ENCODE measurements around the gene MED22. TPM values are rescaled to one million over a fixed set of nuclear protein-coding genes. Genes with fewer than 3 reads are reported as not detected.
"Not testable (repeated sequence)": the region's sequence is repeated elsewhere in the genome, so short reads cannot be mapped to it uniquely, and the experiment has no call there.

The MED22 gene
- total RNA-seq, 5 donors from 2014 or later (not counting 1 experiment from before 2014, with no cell fraction given), result 25.9 to 44.8 (median 40.7) TPM

DNA sequence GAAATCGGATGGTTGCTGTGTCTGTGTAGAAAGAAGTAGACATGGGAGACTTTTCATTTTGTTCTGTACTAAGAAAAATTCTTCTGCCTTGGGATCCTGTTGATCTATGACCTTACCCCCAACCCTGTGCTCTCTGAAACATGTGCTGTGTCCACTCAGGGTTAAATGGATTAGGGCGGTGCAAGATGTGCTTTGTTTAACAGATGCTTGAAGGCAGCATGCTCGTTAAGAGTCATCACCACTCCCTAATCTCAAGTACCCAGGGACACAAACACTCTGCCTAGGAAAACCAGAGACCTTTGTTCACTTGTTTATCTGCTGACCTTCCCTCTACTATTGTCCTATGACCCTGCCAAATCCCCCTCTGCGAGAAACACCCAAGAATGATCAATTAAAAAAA is 43.5 kb upstream of the MED22 start:
- ATAC-seq (replicated peaks in 1 of 4); DNase-seq; H3K9me3 ChIP-seq; CTCF ChIA-PET; H3K4me3 Mint-ChIP-seq; H3K27ac Mint-ChIP-seq; H3K27ac ChIP-seq (ENCODE audit: low read length); H3K36me3 ChIP-seq (ENCODE audit: control insufficient read depth in 2 of 2, extremely low read depth in 1 of 2, insufficient read depth in 1 of 2, low read length in 1 of 2); POLR2A ChIA-PET; H3K4me1 ChIP-seq (ENCODE audit: control insufficient read depth in 1 of 2, extremely low read depth in 1 of 2, insufficient read depth in 2 of 2, low read length in 2 of 2); H3K4me1 Mint-ChIP-seq; H3K9me3 Mint-ChIP-seq; H3K4me3 ChIP-seq (ENCODE audit: control insufficient read depth in 1 of 2, extremely low read depth in 1 of 2, low read length in 1 of 2); H3K36me3 Mint-ChIP-seq: not testable (repeated sequence)
- peaks cover 0 to 14% of the 10 kb centered on the region in 2 donors for H3K27me3 Mint-ChIP-seq
- no CpG with 5 or more reads among the region's 4 CpGs for WGBS (ENCODE audit: insufficient coverage)
- peaks cover 0 to 42% of the 10 kb centered on the region in 2 experiments for H3K27me3 ChIP-seq (replicated peaks in 1 of 2; ENCODE audit: control insufficient read depth in 2 of 2, extremely low read depth in 1 of 2, insufficient read depth in 2 of 2, low read length in 1 of 2)

DNA sequence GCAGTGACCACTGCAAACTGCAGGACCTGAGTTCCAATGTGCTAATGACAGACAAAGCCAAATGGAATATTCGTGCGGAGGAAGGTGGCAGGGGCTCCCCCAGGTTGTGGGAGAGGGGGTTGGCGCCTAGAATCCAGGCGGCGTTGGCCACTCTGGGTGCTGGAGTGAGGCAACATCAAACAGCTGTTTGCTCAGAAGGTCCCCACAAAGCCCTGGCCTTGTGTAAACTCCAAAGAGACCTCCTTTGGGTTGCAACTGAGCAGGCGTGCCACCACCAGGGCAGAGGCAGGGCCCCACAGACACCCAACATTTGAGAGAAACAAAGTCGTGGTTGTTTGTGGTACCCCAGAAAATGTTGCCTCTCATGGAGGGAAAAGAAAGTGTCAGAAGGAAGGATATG is 42.8 kb upstream of the MED22 start:
- DNase-seq (no peak), ATAC-seq (replicated peaks in 1 of 4) (no peak)
- Histone ChIP-seq H3K36me3 (ENCODE audit: control insufficient read depth in 2 of 2, extremely low read depth in 1 of 2, insufficient read depth in 1 of 2, low read length in 1 of 2) (no peaks in the 10 kb centered on the region), H3K9me3 (no peaks in the 10 kb centered on the region), H3K27me3 (replicated peaks in 1 of 2; ENCODE audit: control insufficient read depth in 2 of 2, extremely low read depth in 1 of 2, insufficient read depth in 2 of 2, low read length in 1 of 2) (peaks cover 0 to 42% of the 10 kb centered on the region in 2 experiments), H3K4me1 (ENCODE audit: control insufficient read depth in 1 of 2, extremely low read depth in 1 of 2, insufficient read depth in 2 of 2, low read length in 2 of 2) (no peaks in the 10 kb centered on the region), H3K27ac (ENCODE audit: low read length) (no peak overlapping the region), H3K4me3 (ENCODE audit: control insufficient read depth in 1 of 2, extremely low read depth in 1 of 2, low read length in 1 of 2) (no peak overlapping the region)
- no peaks in the 10 kb centered on the region for H3K4me1 Mint-ChIP-seq
- 90% methylated on average over 6 of the region's 7 CpGs for WGBS (ENCODE audit: insufficient coverage)
- POLR2A ChIA-PET, result no interaction called here
- H3K27ac Mint-ChIP-seq, result no peak overlapping the region
- no peaks in the 10 kb centered on the region for H3K9me3 Mint-ChIP-seq
- H3K4me3 Mint-ChIP-seq, result no peak overlapping the region
- CTCF ChIA-PET, result no interaction called here
- peaks cover 0 to 14% of the 10 kb centered on the region in 2 donors for H3K27me3 Mint-ChIP-seq
- no peaks in the 10 kb centered on the region for H3K36me3 Mint-ChIP-seq

DNA sequence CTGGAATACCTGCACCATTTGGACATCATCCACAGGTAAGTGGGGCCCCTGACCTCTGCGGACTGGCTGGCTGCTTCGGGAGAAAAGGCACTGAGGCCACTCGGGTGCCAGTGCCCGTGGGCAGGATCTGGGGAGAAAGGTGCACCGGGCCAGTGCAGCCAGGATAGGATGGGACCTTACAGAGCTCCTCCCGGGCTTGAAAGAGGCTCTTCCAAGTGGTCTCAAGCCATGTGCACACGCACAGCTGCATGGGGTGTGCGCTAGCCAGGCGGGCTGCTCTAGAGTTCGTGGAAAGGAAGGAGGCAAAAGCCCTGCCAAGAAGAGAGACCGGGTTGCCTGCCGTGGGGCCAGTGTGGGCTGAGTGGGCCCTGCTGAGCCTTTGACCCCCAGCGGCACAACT is 41.6 kb upstream of the MED22 start:
- WGBS (ENCODE audit: insufficient coverage), result 81% methylated on average over 10 of the region's 13 CpGs
- ATAC-seq (replicated peaks in 1 of 4), result no peak
- Mint-ChIP-seq H3K4me1 (no peaks in the 10 kb centered on the region), H3K27ac (no peak overlapping the region), H3K9me3 (no peaks in the 10 kb centered on the region), H3K27me3 (peaks cover 0 to 14% of the 10 kb centered on the region in 2 donors), H3K36me3 (no peaks in the 10 kb centered on the region), H3K4me3 (no peak overlapping the region)
- no peaks in the 10 kb centered on the region for H3K4me1 ChIP-seq (ENCODE audit: control insufficient read depth in 1 of 2, extremely low read depth in 1 of 2, insufficient read depth in 2 of 2, low read length in 2 of 2)
- DNase-seq, result no peak
- H3K4me3 ChIP-seq (ENCODE audit: control insufficient read depth in 1 of 2, extremely low read depth in 1 of 2, low read length in 1 of 2), result no peak overlapping the region
- CTCF ChIA-PET, result no interaction called here
- H3K36me3 ChIP-seq (ENCODE audit: control insufficient read depth in 2 of 2, extremely low read depth in 1 of 2, insufficient read depth in 1 of 2, low read length in 1 of 2), result no peaks in the 10 kb centered on the region
- no peak overlapping the region for H3K27ac ChIP-seq (ENCODE audit: low read length)
- no peaks in the 10 kb centered on the region for H3K9me3 ChIP-seq
- peaks cover 0 to 40% of the 10 kb centered on the region in 2 experiments for H3K27me3 ChIP-seq (replicated peaks in 1 of 2; ENCODE audit: control insufficient read depth in 2 of 2, extremely low read depth in 1 of 2, insufficient read depth in 2 of 2, low read length in 1 of 2)
- POLR2A ChIA-PET, result no interaction called here

DNA sequence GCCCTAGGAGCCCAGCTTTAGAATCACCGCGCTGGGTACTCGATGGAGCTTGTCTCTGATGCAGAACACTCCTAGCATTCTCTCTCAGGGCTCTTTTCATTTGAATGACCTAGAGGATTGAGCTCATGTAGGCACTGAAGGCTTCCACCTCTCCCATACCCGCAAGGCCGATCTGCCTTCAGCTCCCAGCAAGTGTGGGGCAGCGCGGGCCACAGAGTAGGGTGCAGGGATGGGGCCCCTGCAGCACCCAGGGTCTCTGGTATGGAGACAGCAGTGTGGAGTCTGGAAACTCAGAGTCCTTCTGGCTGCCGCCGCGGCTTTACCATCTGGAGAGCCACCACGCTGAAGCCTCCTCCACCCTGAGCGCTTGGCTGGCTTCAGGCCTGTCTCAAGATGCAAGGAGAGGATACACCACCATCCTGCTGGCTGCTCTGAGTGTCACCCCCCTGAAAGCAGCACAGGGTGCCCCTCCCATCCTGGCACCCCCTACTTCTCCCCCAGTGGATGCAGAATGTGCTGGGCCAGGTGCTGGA is 41.2 kb upstream of the MED22 start:
- 86% methylated on average over 5 of the region's 12 CpGs for WGBS (ENCODE audit: insufficient coverage)
- no peaks in the 10 kb centered on the region for H3K4me1 Mint-ChIP-seq
- ATAC-seq (replicated peaks in 1 of 4), result no peak
- Histone ChIP-seq H3K36me3 (ENCODE audit: control insufficient read depth in 2 of 2, extremely low read depth in 1 of 2, insufficient read depth in 1 of 2, low read length in 1 of 2) (no peaks in the 10 kb centered on the region), H3K4me1 (ENCODE audit: control insufficient read depth in 1 of 2, extremely low read depth in 1 of 2, insufficient read depth in 2 of 2, low read length in 2 of 2) (no peaks in the 10 kb centered on the region), H3K27ac (ENCODE audit: low read length) (no peak overlapping the region), H3K4me3 (ENCODE audit: control insufficient read depth in 1 of 2, extremely low read depth in 1 of 2, low read length in 1 of 2) (no peak overlapping the region), H3K27me3 (replicated peaks in 1 of 2; ENCODE audit: control insufficient read depth in 2 of 2, extremely low read depth in 1 of 2, insufficient read depth in 2 of 2, low read length in 1 of 2) (peaks cover 0 to 35% of the 10 kb centered on the region in 2 experiments), H3K9me3 (no peaks in the 10 kb centered on the region)
- H3K36me3 Mint-ChIP-seq, result no peaks in the 10 kb centered on the region
- peaks cover 0 to 14% of the 10 kb centered on the region in 2 donors for H3K27me3 Mint-ChIP-seq
- ChIA-PET CTCF (interaction anchor here in 1 of 2 donors (0.5 kb wide), 1 partner anchor 363 kb away, joined by 3 read pairs; no protein-coding TSS in a partner anchor), POLR2A (no interaction called here)
- no peak for DNase-seq
- H3K27ac Mint-ChIP-seq, result no peak overlapping the region
- no peak overlapping the region for H3K4me3 Mint-ChIP-seq
- no peaks in the 10 kb centered on the region for H3K9me3 Mint-ChIP-seq

DNA sequence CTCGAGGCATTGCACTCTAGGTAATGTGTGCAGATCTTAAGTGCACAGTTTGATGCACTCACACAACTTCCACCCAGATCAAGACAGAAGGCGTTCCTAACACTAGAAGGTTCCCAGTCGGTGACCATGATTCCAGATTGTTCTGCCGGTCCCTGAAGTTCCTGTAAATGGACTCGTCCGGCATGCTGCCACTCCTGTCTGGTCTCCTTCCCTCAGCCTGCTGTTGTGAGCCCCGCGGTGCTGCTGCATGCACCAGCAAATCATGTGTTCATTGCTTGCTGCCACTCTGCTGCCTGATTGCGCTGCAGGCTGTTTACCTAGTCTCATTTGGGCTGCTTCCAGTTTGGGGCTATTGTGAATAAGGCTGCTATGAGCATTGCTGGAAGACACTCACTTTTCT is 39.7 kb upstream of the MED22 start:
- Mint-ChIP-seq H3K4me3 (no peak overlapping the region), H3K27ac (no peak overlapping the region), H3K9me3 (no peaks in the 10 kb centered on the region), H3K27me3 (peaks cover 0 to 14% of the 10 kb centered on the region in 2 donors), H3K4me1 (no peaks in the 10 kb centered on the region), H3K36me3 (no peaks in the 10 kb centered on the region)
- ChIA-PET CTCF (no interaction called here), POLR2A (no interaction called here)
- Histone ChIP-seq H3K4me1 (ENCODE audit: control insufficient read depth in 1 of 2, extremely low read depth in 1 of 2, insufficient read depth in 2 of 2, low read length in 2 of 2) (no peaks in the 10 kb centered on the region), H3K36me3 (ENCODE audit: control insufficient read depth in 2 of 2, extremely low read depth in 1 of 2, insufficient read depth in 1 of 2, low read length in 1 of 2) (no peaks in the 10 kb centered on the region), H3K9me3 (no peaks in the 10 kb centered on the region), H3K27me3 (replicated peaks in 1 of 2; ENCODE audit: control insufficient read depth in 2 of 2, extremely low read depth in 1 of 2, insufficient read depth in 2 of 2, low read length in 1 of 2) (peaks cover 0 to 26% of the 10 kb centered on the region in 2 experiments), H3K4me3 (ENCODE audit: control insufficient read depth in 1 of 2, extremely low read depth in 1 of 2, low read length in 1 of 2) (no peak overlapping the region), H3K27ac (ENCODE audit: low read length) (no peak overlapping the region)
- DNase-seq (no peak), ATAC-seq (replicated peaks in 1 of 4) (no peak)
- 86% methylated on average over 8 of the region's 9 CpGs for WGBS (ENCODE audit: insufficient coverage)

DNA sequence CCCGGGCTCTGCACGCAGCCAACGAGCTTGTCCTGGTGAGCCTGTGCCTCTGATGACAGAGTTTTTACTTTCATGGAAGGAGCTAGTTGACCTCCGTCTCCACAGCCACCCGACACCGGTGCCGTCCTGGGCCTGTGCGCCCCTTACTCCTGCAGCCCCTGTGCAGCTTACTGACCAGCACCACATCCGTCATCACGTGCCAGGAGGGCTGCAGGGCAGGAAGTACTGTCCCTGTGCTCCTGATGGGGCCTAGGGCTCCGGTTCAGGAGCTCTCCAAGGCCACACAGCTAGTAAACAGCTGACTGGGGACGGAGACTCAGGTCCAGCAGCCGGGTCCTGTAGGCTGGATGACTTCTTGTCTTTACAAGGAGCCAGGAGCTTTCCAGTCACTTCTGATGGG is 38.4 kb upstream of the MED22 start:
- no peaks in the 10 kb centered on the region for H3K9me3 ChIP-seq
- H3K36me3 ChIP-seq (ENCODE audit: control insufficient read depth in 2 of 2, extremely low read depth in 1 of 2, insufficient read depth in 1 of 2, low read length in 1 of 2), result no peaks in the 10 kb centered on the region
- peaks cover 0 to 20% of the 10 kb centered on the region in 2 experiments for H3K27me3 ChIP-seq (replicated peaks in 1 of 2; ENCODE audit: control insufficient read depth in 2 of 2, extremely low read depth in 1 of 2, insufficient read depth in 2 of 2, low read length in 1 of 2)
- no peaks in the 10 kb centered on the region for H3K4me1 Mint-ChIP-seq
- no peak overlapping the region for H3K27ac Mint-ChIP-seq
- peaks cover 0 to 12% of the 10 kb centered on the region in 2 donors for H3K27me3 Mint-ChIP-seq
- WGBS (ENCODE audit: insufficient coverage), result 95% methylated on average over 13 of the region's 13 CpGs
- no peak overlapping the region for H3K27ac ChIP-seq (ENCODE audit: low read length)
- no peak overlapping the region for H3K4me3 ChIP-seq (ENCODE audit: control insufficient read depth in 1 of 2, extremely low read depth in 1 of 2, low read length in 1 of 2)
- no peaks in the 10 kb centered on the region for H3K9me3 Mint-ChIP-seq
- no peak overlapping the region for H3K4me3 Mint-ChIP-seq
- ChIA-PET CTCF (no interaction called here), POLR2A (no interaction called here)
- H3K36me3 Mint-ChIP-seq, result no peaks in the 10 kb centered on the region
- DNase-seq (no peak), ATAC-seq (replicated peaks in 1 of 4) (no peak)
- H3K4me1 ChIP-seq (ENCODE audit: control insufficient read depth in 1 of 2, extremely low read depth in 1 of 2, insufficient read depth in 2 of 2, low read length in 2 of 2), result no peaks in the 10 kb centered on the region

DNA sequence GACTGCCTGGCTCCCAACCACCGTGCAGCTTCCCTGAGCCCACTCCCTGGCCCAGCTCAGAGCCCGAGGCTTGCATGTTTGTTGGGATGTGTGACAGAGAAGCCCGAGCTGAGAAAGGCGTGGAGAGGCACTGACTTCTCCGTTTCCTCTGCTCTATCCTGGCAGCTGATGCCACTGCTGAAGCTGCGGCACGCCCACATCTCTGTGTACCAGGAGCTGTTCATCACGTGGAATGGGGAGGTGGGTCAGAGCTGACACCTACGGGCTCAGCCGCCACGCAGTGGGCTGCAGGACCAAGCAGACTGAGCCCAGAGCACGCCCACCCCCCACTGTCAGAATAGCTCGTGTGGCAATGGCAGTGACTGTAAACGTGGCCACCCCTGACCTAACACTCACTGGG is 37.5 kb upstream of the MED22 start:
- Mint-ChIP-seq H3K36me3 (no peaks in the 10 kb centered on the region), H3K27me3 (peaks cover 0 to 8% of the 10 kb centered on the region in 2 donors), H3K27ac (no peak overlapping the region), H3K9me3 (no peaks in the 10 kb centered on the region), H3K4me1 (no peaks in the 10 kb centered on the region), H3K4me3 (no peak overlapping the region)
- no peaks in the 10 kb centered on the region for H3K36me3 ChIP-seq (ENCODE audit: control insufficient read depth in 2 of 2, extremely low read depth in 1 of 2, insufficient read depth in 1 of 2, low read length in 1 of 2)
- DNase-seq (no peak), ATAC-seq (replicated peaks in 1 of 4) (no peak)
- H3K27ac ChIP-seq (ENCODE audit: low read length), result no peak overlapping the region
- H3K4me1 ChIP-seq (ENCODE audit: control insufficient read depth in 1 of 2, extremely low read depth in 1 of 2, insufficient read depth in 2 of 2, low read length in 2 of 2), result no peaks in the 10 kb centered on the region
- ChIA-PET POLR2A (no interaction called here), CTCF (no interaction called here)
- no peak overlapping the region for H3K4me3 ChIP-seq (ENCODE audit: control insufficient read depth in 1 of 2, extremely low read depth in 1 of 2, low read length in 1 of 2)
- H3K27me3 ChIP-seq (replicated peaks in 1 of 2; ENCODE audit: control insufficient read depth in 2 of 2, extremely low read depth in 1 of 2, insufficient read depth in 2 of 2, low read length in 1 of 2), result peaks cover 0 to 15% of the 10 kb centered on the region in 2 experiments
- H3K9me3 ChIP-seq, result no peaks in the 10 kb centered on the region
- 82% methylated on average over 12 of the region's 14 CpGs for WGBS (ENCODE audit: insufficient coverage)
